BJ (cell line): ENCODE results near the gene POLD1. TPM values are rescaled to one million over a fixed set of nuclear protein-coding genes. Genes with fewer than 3 reads are reported as not detected.

ENCODE experiments used
- CTCF ChIA-PET: fragments of 350-600 bp; formaldehyde crosslinking; extraction: SDS; loops from one replicate; lab custom pipeline; 2021; ENCODE audit warnings: antibody characterized with exemption, inconsistent platforms; lab: Yijun Ruan, JAX
- POLR2A ChIA-PET: fragments of 300-600 bp; sonication (Branson Sonifier 250); formaldehyde crosslinking; extraction: SDS; loops from one replicate; lab custom pipeline; 2021; ENCODE audit warnings: antibody characterized with exemption; lab: Charles Lee
- DNase-seq: peaks from one replicate; pipeline ENCODE4 v3.0.0-alpha.2; 2011; ENCODE audit warnings: low read depth
- H3K27me3 ChIP-seq: 2 replicates; pipeline ENCODE4 v1.6.0; 2011; ENCODE audit warnings: low read length; ENCODE audit not compliant: control insufficient read depth, insufficient read depth
- H3K36me3 ChIP-seq: 2 replicates; pipeline ENCODE4 v1.5.1; 2011; ENCODE audit warnings: low read length; ENCODE audit not compliant: control insufficient read depth, insufficient read depth
- H3K4me3 ChIP-seq: 2 replicates; pipeline ENCODE4 v1.5.1; 2011; ENCODE audit warnings: low read depth, mild to moderate bottlenecking, control low read depth, low read length
- polyA plus RNA-seq: library from polyadenylated mRNA; depleted of rRNA; stranded (reverse); fragments of >200 nt; gene quantifications from 2 replicates; pipeline ENCODE4 v1.2.3, GENCODE V29; 2011
- TF ChIP-seq, protein P1 (sequence below): IDR thresholded peaks from 2 replicates; pipeline ENCODE4 v1.5.1; 2011; ENCODE audit warnings: low read depth, mild to moderate bottlenecking, control low read depth, inconsistent platforms, low read length, moderate library complexity; ENCODE audit not compliant: insufficient read depth

The POLD1 gene
- polyA plus RNA-seq, 1 experiment = 10.8 TPM

DNA sequence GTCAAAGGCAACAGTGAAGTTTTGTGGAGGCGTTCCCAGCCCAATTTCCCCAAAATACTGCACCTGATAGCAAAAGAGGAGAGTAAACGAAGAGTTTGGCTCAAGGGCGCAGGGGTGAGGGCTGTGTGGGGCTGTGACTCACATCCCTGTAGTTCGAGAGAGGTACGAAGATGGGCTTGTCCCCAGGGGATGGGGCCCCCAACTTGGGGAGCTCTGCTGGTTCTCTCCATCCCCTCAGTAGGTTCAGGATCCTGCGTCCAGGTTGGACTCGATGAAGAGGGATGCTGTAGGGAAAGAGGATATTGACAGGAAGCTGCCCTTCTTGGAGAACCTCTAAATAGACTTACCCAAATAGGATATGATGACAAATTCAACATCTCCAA lies 22.1 kb upstream of the POLD1 start:
- no peaks in the 10 kb centered on the region for H3K27me3 ChIP-seq
- ChIA-PET CTCF (interaction anchor here (1.4 to 1.7 kb wide), 3 partner anchors 9 to 54 kb away, joined by 3 to 6 read pairs (median 3); no protein-coding TSS in a partner anchor), POLR2A (no interaction called here)
- no peaks in the 10 kb centered on the region for H3K36me3 ChIP-seq
- no peak for DNase-seq
- H3K4me3 ChIP-seq = no peak overlapping the region
- TF ChIP-seq, protein P1, sequence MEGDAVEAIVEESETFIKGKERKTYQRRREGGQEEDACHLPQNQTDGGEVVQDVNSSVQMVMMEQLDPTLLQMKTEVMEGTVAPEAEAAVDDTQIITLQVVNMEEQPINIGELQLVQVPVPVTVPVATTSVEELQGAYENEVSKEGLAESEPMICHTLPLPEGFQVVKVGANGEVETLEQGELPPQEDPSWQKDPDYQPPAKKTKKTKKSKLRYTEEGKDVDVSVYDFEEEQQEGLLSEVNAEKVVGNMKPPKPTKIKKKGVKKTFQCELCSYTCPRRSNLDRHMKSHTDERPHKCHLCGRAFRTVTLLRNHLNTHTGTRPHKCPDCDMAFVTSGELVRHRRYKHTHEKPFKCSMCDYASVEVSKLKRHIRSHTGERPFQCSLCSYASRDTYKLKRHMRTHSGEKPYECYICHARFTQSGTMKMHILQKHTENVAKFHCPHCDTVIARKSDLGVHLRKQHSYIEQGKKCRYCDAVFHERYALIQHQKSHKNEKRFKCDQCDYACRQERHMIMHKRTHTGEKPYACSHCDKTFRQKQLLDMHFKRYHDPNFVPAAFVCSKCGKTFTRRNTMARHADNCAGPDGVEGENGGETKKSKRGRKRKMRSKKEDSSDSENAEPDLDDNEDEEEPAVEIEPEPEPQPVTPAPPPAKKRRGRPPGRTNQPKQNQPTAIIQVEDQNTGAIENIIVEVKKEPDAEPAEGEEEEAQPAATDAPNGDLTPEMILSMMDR = no peak

DNA sequence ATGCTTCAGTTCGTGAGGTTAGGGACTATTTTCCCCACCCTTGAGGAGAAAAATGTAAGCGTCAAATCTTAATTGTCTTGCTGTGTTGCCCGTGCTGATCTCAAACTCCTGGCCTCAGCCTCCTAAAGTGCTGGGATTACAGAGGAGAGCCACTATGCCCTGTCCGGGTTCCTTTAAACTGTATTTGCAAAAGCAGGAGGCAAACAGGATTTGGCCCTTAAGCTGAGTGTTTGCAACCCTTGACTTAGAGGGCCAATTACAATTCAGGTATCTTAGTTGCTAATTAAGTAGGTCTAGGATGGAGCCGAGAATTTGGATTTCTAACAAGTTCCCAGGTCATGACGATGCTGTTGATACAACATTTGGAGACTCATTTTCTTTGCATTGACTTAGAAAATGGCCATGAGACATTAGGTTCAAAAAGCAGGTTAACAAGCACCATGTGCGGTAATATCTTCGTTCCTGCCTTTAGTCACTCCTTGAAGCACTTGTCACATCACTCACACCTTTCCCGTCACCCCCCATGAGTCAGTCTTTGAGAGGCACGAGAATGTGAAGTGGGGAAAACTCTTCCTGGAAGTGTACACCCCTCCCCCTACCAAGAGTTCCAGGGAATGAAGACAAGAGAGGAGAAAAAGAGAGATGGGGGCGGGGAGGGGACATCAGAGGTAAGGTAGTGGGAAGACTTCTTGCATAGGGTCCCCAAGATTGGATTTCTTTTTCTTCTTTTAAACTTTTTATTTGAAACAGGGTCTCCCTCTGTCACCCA lies 21.3 kb upstream of the POLD1 start:
- Histone ChIP-seq H3K36me3 (no peaks in the 10 kb centered on the region), H3K27me3 (no peaks in the 10 kb centered on the region), H3K4me3 (no peak overlapping the region)
- TF ChIP-seq, protein P1 = no peak
- CTCF ChIA-PET = interaction anchor here (0.7 to 8.0 kb wide), 5 partner anchors 10 to 100 kb away, joined by 3 to 82 read pairs (median 3); no protein-coding TSS in a partner anchor
- no peak for DNase-seq
- POLR2A ChIA-PET = no interaction called here

DNA sequence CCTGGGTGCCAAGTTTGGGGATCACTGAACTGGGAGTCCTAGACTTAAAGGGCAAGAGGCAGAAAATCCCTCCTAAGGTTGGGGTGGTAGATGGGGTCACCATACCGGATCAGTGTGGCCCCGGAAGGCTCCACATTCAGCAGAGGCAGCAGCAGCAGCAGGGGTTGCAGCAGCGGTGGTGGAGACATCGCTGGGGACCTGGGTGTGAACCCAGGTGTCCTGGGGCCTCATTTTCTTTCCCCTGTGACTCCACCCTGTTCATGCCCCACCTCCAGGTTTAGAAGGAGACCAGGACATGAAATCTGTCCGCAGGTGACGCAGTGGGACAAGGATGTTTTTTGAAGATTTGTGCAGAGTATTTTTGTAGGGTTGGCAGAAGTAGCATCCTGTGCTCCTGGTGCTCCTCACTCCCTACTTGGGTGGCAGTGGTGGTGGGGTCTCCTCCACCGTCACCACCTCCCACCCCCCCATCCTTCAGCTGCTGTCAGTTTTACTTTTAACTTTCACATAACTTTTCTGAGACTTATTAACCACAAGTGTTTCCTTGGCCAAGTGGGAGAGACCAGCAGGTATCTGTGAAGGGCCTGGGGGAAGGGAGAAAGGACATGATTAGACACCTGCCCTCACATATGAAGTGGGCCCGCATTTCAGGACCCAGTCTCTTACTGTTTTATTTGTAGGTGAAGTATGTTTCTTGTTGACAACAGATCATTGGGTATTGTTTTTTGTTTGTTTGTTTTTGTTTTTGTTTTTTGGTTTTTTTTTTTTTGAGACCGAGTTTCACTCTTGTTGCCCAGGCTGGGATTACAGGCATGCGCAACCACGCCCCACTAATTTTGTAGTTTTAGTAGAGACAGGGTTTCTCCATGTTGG lies 18.5 kb upstream of the POLD1 start, which contains the start of gene NAPSA:
Gene NAPSA (minus strand): TSS at position 206 of the 873 bp plus-strand sequence. CDS start 18 bp downstream, at position 188.
- ChIA-PET CTCF (interaction anchor here (1.3 to 8.0 kb wide), 5 partner anchors 9 to 172 kb away, joined by 3 to 82 read pairs (median 8); partner anchors contain the start of gene POLD1), POLR2A (no interaction called here)
- Histone ChIP-seq H3K4me3 (no peak within 1 kb of the TSS), H3K27me3 (no peaks in the 10 kb centered on the region), H3K36me3 (no peaks in the 10 kb centered on the region)
- TF ChIP-seq, protein P1 = no peak
- no peak for DNase-seq

DNA sequence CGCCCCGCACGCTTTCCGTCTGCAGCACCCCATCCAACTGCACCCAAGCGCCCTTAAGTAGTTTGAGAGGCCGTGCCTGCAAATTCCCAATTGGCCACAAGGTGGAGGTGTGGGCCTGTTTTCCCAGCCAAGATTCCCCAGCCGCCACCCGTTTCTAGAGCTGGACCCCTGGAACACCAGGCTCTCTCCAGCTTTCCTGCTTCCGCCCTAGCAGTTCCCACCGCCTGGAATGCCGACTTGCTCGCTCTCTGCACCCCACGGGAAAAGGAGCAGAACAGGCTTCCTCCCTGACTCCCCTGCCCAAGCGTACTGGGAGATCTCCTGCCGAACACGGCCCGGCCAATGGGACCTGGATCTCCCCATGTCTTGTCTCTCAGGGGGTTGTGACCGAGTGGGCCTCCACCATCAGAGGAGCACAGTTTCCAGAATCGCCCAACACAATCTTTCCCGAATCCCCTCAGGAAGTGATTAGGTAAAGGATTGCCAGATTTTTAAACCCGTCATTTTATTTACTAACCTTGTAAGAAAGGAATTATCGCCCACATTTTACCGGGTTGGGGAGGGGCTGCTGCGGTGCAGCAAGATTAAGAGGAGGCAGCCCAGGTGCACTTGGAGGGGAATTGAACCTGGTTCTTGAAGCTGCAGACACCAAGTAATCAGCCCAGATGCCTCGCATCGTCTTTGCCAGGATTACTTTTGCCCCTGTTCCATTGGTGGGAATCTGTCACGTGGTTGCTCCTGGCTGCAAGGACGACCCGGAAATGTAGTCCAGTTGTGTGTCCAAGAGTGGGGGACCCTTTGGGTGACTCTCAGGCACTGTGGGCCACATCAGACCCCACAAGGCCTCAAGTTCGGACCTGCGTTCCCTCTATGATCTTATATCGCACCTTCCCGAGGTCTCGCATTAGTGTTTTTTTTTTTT lies 15.2 kb upstream of the POLD1 start:
- TF ChIP-seq, protein P1 = peak; percentile 86
- ChIA-PET POLR2A (interaction anchor here (0.6 to 1.1 kb wide), 3 partner anchors 92 to 391 kb away, joined by 3 to 9 read pairs (median 3); no protein-coding TSS in a partner anchor), CTCF (interaction anchor here (0.6 to 8.0 kb wide), 25 partner anchors 11 to 553 kb away, joined by 3 to 82 read pairs (median 3); partner anchors contain the start of genes JOSD2, POLD1 and SPIB)
- Histone ChIP-seq H3K4me3 (peak overlapping the region; percentile 86), H3K27me3 (no peaks in the 10 kb centered on the region), H3K36me3 (no peaks in the 10 kb centered on the region)
- peak; percentile 44 for DNase-seq
